ENCODE measurements around the gene IPO8.

IPO8 gene

DNA sequence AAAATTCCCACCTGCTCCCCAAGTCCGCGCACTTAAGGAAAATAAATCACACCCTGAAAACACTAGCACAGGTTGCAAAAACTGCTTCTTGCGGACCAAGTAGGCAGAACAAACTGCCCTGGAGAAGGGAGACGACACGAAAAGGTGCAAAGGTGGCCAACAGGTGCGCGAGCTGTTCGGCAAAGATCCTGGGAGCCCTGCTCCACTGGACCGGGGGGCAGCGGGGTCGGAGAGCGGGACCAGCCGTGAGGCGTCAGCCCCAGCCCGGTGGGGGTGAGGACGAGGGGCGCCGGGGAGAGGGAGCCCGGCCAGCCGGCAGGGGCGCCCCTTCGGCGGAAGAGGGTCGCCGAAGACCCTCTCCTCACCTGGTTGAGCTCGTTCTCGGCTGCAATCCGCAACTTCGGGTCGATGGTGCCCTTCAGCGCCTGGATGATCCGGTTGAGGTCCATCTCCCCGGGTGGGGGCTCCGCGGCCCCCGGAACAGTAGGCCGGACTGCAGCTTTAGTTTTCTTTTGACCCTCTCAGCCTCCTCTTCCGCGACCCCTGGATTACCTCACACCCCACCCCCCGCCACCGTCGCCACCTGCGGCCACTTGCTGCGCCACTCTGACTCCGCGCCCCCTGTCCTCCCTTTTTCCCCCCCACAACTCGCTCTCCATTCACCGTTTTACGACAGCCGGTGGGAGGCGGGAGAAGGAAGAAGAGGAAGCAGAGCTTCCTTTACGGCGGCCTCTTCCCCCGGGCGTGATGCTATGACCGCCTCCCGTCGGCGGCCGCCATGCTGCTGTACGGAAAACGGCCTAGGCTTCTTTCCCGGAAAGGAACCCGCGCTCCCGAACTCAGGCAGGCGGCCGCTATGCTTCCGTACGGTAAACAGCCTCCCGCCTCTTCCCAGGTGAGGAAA is at the start of gene IPO8:
IPO8 (minus strand) TSS at position 671 of the 904 bp plus-strand sequence; CDS start at position 449, 222 bp downstream.
- DNase-seq (ENCODE audit: low read depth in 2 of 3, low spot score in 2 of 3): peak; percentile 57 to 58 (median 57)

DNA sequence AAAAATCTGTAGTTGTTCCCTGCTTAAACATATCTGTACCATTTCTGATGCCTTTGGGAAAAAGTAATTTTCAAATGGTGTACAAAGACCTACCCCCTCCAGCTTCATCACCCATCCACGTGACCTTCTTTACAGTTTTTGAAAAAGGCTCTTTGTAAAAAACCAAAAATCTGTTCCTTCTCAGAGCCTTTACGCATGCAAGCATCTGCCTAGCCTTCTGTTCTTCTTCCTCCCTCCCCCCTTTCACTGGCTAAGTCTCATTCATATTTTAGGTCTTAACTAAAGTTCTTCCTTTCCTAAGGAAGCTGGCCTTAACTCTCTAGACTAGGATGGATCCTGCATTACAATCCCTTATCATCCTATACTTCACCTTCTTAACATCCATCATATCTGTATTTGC is 48.7 kb upstream of the IPO8 start:
- no peak for DNase-seq (ENCODE audit: low read depth in 2 of 3, low spot score in 2 of 3)

DNA sequence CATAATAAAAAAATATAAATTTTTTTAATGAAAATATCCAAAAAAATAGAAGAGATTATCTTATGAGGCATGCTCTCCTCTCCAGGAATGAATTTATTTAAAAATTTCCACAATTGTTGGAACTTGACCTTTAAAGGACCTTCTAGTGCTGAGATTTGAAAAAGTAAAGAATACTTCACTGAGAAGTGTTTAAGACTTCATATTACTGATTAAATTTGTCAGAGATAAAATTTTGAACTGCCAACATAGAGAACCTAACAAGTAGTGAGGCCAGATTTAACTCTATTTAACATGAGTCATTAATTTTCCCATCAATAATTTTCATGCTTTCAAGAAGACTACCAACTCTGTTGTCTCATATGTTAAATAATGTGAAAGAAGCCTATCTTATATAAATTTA is 44.6 kb upstream of the IPO8 start:
- no peak for DNase-seq (ENCODE audit: low read depth in 2 of 3, low spot score in 2 of 3)

DNA sequence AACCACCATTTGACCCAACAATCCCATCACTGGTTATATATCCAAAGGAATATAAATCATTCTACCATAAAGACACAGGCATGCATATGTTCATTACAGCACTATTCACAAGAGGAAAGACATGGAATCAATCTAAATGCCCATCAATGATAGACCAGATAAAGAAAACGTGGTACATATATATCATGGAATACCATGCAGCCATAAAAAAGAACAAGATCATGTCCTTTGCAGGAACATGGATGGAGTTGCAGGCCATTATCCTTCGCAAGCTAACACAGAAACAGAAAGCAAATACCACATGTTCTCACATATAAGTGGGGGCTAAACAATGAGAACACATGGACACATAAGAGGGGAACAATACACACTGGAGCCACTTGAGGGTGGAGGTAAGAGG is 43.4 kb upstream of the IPO8 start:
- DNase-seq (ENCODE audit: low read depth in 2 of 3, low spot score in 2 of 3): no peak

DNA sequence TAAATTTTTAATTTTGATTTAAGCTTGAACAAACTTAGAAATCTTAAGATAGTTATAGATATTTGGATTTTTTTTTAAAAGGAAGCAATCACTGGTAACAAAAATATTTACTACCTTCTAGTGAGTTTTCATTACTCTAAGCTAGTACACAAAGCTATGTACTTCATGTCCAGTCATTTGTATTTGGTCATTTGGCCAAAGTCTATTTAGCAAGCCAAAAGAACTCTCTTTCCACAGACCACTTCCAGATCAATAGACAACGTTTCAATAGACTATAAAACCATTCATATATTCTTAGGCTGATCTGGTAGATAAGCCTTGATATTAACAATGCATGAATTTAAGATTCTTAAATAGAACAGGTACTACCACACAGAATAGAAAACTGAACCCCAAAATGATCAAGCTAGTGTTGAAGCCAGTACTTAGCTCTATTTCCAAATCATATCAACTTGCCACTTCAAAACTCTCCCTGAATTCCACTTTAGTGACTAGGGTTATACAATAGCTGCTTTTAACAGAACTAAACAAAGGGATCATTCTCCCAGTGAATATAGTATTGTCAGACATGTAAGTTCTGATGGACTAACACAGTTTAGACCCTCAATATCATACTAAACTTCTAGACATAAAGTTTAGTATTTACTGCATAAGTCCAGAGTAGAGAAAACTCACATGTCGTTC is 37.4 kb upstream of the IPO8 start:
- no peak for DNase-seq (ENCODE audit: low read depth in 2 of 3, low spot score in 2 of 3)

DNA sequence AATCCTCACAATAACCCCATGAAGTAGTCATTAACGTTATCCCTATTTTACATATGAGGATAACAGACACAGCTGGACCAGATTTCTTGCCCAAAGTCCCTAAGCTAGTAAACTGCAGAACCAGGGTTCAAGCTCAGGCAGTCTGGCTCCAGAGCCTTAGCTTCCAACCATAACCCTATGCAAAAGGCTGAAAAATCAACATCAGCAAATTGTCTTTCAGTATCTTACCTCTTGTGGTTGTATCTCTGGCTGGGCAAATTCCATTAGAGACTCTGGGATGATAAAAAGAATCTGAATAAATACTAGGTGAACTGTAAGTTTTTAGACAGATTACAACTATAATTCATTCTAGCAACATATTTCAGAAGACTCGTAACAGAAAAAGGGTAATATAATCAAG is 34.3 kb upstream of the IPO8 start:
- DNase-seq (ENCODE audit: low read depth in 2 of 3, low spot score in 2 of 3): no peak

DNA sequence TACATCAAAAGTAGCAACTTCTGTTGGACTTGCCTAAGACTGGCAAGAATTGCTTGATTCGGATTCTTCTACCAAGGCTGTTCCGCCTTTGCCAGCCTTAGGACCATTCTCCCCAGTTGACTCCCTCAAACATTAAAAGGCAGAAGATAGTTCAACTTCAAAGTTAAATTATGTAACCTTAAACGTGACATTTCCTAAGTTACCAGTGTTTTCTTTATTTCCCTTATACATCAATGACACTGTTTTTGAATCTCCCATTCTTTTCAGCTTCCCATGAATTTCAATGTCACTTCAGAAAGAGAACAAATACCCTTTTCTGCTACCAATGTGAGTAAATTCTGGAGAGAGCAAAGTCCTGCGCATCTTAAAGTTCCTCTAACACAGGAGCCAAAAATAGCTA is 33.9 kb upstream of the IPO8 start:
- DNase-seq (ENCODE audit: low read depth in 2 of 3, low spot score in 2 of 3): no peak

DNA sequence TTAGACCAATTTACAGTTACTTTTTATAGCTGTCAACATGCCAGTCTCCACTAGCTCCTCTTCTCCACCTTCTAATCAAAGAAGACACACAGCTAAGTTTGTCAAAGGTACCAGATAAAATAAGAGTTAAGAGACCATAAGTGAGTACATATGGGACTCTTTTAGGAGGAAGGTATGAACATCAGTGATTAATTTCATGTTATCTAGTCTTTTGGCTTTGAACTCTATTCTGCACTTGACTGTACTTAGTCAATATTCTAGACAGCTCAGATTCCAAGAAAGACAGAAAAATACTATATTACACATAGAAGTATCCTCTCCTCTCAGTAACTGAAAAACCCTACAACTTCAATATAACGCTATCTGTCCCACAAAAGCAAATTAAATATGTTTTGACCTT is 31.0 kb upstream of the IPO8 start:
- DNase-seq (ENCODE audit: low read depth in 2 of 3, low spot score in 2 of 3): no peak

DNA sequence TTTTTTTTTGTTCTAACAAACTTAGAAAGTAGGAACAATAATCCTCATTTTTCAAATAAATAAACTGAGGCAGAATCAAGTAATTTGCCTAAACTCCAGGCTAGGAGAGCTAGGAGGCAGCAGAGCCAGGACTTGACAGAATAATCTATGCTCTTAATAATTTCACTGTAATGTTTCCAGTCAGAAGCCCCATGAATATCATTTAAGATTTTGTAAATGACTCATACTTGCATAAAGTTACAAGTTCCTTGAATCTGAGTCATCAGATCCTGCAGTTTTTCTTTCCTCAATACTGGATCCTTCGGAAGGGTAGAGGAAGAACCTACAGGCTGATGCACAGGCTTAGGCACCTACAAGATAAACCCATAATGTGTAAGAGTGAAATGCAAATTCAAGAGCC is 30.1 kb upstream of the IPO8 start:
- no peak for DNase-seq (ENCODE audit: low read depth in 2 of 3, low spot score in 2 of 3)

DNA sequence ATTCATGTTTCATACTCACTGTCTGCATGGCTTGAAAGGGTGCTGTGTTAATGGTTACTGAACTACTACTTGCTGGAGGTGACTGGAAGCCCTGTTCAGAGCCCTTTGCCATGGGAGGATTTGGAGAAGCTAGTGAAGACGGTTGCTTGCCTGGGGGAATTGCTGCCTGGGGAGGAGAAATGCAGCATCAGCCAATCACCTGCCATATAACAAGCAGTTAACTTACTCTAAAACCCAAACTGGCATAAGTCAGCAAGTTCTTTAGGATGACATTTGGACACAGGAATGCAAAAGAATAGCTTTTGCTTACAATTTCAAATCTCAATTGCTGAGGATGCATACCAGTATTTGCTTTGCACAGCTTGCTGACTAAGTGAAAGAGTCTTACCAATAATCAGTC is 23.4 kb upstream of the IPO8 start:
- no peak for DNase-seq (ENCODE audit: low read depth in 2 of 3, low spot score in 2 of 3)

DNA sequence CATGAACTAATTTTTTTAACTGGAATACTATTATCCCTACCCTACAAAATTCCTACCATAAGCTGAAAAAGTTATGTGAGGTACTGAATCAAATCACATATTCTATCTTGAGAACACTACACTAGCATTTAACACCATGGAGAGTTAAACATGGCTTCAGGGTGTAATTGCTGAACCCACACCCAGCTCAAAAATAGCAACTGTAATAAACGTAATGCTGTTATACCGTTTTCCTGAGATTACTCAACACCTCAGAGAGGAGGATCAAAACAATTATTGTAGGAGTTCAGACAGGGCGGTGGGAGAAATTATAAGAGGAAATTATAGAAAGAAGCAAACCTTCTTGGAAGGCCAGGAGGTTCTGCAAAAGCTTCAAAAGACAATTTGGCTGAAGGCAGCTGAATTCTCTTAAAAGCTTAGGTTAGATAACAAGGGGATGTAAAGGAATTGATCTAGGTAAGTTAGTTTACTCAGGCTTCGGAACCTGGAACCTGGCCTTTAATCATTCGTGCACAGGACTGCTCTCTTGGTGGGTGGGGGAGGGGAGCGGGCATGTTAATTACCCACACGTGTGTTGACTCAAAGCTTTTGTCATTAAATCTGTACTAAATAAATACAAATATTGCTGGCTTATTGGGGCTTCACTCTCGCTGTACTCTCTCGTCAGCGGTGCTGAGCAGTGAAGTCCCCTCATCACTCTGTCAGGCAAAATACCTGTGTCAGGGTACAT is 12.1 kb upstream of the IPO8 start:
- no peak for DNase-seq (ENCODE audit: low read depth in 2 of 3, low spot score in 2 of 3)

DNA sequence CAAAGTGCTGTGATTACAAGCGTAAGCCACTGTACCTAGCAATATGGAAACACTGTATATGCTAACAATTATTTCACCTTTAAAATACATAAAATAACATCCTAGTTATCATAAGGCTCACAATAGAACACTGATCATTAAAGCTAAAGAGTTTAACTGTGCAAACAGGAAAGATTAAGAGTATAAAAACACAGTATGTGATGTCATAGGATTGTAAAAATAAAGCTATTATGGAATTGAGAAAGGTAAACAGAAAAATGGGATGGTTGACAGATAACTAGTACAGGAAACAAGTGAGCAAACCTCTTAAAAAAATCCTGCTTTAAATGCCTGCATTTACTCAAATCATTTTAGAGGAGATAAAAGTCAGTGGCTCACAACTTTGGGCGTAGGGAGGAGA is 10.8 kb upstream of the IPO8 start:
- DNase-seq (ENCODE audit: low read depth in 2 of 3, low spot score in 2 of 3): no peak

DNA sequence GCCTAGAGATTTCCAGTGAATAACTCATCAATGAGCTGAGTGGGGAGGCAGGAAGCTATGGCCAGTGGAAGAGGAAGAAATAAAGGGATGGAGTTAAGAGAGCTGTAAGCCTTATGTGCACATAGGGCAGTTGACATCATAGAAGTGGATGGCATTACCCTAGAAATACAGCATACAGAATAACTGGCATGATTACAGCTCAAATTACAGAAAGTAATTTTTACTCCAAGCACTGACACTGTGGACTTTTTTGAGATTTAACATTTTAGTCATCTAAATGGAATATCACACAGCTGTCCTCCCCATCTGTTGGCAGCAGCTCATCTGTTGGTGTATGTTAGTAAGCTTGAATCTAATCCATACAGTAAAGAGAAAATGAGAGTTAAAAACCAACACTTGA is 5.4 kb upstream of the IPO8 start:
- DNase-seq (ENCODE audit: low read depth in 2 of 3, low spot score in 2 of 3): no peak

DNA sequence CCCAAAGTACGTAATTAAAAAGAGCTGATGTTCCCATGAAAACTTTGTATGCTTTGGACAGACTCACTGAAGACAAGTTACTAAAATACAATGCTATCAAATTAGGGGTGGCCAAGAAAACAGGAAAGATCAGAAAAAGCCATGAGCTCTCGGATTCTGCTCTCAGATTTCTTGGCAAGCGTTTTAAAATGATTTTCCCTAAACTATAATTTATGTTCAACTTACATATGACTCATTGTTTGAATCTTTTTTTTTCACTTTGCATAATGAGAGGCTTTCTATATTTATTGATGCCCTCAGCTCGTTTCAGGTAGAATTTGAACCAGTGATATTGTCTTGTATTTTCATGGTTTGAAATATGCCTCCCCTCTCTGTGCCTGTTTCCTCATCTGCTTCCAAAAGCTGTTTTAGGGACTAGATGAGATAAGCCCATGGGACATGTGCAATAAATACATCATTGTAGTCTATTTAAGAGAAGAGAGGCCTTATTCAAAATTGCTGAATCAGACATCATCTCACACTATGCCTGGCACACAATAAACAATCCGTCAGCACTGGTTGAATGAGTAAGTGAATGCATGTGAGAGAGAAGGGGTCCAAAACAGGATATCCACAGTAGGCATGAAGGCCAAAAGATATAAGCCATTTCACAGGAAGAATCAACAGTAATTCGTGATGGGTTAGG is 4.7 kb upstream of the IPO8 start:
- no peak for DNase-seq (ENCODE audit: low read depth in 2 of 3, low spot score in 2 of 3)

DNA sequence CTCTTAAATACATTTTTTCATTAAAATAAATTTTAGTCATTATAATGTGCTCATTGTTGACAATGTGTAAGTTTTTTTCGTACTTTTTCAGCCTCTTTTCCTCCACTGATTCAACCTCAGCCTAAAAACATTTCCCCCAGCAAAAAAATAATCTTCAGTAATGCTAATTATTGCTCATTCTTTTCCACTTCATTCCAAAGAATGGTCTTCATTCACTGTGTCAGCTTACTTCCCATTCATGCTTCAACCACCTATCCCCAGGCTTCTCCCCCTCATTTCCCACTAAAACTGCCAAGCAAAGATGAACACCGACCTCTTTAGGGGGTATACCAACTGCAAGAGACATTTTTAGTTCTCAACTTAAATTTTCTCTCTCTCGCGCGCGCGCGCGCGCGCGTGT is 2.7 kb upstream of the IPO8 start:
- no peak for DNase-seq (ENCODE audit: low read depth in 2 of 3, low spot score in 2 of 3)

DNA sequence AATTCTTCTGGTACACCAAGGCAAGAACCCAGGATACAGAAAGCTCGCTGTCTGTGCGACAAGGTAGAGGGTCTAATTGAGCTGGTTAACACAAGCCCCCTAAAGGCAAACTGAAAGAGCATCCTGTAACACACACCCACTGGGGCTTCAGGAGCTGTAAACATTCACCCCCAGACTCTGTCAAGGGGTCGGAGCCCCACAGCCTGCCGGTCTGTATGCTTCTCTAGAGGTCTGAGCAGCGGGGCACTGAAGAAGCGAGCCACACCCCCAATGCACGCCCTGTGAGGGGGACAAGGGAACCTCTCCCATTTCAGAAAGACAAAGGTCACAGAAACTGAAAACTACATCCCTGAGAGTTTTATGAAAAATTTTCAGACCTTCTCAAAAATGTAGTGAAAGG is 1.3 kb upstream of the IPO8 start:
- DNase-seq (ENCODE audit: low read depth in 2 of 3, low spot score in 2 of 3): peak in 1 of 3 experiments; percentile 1

DNA sequence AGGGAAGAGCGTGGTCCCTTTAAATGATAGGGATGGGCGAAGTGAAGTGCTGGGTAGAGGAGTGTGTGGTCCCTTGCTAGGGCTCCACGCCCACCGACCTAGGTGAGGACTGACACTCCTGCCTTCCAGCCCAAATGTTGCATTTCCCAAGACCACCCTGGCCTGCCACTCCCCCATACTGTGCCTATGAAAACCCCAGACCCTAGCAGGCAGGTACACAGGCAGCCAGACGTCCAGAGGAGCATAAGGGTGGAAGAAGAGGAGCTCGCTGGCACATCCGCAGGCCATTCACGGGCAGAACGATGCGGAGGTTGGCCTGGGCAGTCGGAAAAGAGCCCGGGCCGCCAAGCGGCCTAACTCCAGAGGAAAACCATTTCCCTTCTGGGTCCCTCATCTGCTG is 817 bp upstream of the IPO8 start:
- DNase-seq (ENCODE audit: low read depth in 2 of 3, low spot score in 2 of 3): no peak

DNA sequence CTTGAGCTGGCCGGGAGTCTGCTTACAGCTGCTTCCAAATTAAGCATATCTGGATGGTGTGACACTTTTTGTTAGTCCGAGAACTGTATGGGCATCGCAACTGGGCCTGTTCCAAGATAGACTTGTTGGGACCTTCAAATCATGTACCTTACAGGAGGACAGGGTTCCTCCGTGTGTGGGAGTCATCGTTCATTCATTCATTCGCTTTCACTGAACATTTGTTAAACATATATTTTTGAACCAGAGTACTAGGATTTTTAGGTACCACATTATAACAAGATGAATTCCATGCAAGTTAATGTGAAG is 387 bp upstream of the IPO8 start:
- DNase-seq (ENCODE audit: low read depth in 2 of 3, low spot score in 2 of 3): no peak

DNA sequence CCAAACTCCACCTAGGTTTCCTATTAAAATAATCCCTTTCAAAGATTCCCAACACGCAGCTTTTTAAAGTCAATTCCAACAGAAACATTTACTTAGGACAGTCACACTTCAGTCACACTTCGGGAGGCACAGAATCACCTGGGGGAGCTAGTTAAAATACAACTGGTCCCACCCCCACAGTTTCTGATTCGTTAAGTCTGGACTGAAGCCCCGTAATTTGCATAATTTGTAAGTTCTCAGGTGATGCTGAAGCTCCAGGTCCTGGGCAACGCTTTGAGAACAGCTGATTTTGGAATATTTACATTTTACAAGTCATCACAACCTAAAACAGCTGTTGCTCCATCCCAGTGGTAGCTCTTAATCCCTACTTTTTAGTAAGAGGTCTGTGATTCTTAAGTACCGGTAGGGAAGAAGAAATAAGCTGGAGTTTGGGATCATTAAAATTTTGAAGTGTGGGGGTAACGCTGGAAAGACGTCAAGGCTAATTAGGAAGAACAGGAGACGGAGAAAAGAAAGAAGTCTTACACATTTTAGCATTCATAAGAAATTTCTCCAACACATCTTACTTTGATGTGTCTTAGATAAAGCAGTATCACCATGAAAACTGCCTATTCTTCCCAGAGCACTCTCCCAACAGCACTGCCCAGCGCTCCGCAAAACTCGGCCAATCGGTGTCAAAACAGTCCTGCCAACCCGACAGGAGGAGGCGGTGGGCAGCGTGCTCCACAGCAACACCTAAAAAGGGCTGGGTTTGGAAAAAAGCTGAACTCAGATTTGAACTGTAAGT is 1.1 kb downstream of the IPO8 start:
- peak in 1 of 3 experiments; percentile 6 for DNase-seq (ENCODE audit: low read depth in 2 of 3, low spot score in 2 of 3)

DNA sequence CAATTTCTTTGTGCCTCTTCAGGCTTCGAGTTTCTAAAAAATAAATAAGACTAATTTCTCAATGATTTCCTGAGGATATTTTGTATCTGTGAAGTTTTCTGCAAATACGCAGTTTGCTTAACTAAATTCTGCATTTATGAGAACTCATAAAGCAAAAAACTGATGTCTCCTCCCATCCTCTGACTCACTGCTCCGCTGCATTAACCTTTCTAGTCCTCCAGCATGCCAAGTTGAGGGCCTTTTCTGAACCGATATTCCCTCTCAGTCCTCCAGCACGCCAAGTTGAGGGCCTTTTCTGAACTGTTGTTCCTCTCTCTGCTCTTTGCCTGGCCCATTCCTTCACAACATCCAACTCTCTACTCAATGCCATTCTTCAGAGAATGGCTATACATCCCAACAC is 3.2 kb downstream of the IPO8 start:
- no peak for DNase-seq (ENCODE audit: low read depth in 2 of 3, low spot score in 2 of 3)
